ENCODE data around the gene GPC6.

The GPC6 gene

GRCh38 chr13:93386116-93386515 is 159.5 kb downstream of the GPC6 start:
- DNase-seq = no peak

- no peak for DNase-seq
Observed at GRCh38 chr13:93388701-93389100, 162.1 kb downstream of the GPC6 start.

- DNase-seq = no peak
Observed at GRCh38 chr13:93397619-93398018, 171.0 kb downstream of the GPC6 start.

GRCh38 chr13:93398167-93399035 is 171.8 kb downstream of the GPC6 start:
- no peak for DNase-seq

- DNase-seq = no peak
Observed at GRCh38 chr13:93399212-93399611, 172.6 kb downstream of the GPC6 start.

DNA sequence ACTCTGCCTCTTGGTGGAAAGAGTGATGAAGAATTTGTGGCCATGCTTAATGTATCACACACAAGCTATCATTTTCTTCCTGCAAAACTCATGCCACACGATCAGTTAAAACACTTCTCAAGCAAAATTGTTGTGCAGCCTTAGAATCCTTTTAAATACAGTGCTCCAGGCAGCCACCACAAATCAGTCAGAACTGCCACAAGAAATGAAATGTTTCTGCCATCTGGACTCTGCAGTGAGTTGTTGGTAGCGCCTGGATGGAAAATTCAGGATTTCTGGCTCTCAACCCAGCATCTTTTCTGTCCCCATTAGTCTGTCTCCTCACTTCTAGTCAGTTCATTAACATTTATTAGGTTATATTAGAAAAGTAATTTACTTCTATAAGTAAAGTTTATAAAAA is 179.5 kb downstream of the GPC6 start:
- DNase-seq = no peak

- DNase-seq = no peak
Observed at GRCh38 chr13:93407551-93407950, 180.9 kb downstream of the GPC6 start.

- DNase-seq = no peak
Observed at GRCh38 chr13:93409001-93409400, 182.4 kb downstream of the GPC6 start.

- no peak for DNase-seq
Observed at GRCh38 chr13:93409816-93410215, 183.2 kb downstream of the GPC6 start.

GRCh38 chr13:93411186-93411680 is 184.6 kb downstream of the GPC6 start:
- DNase-seq = no peak

GRCh38 chr13:93412676-93413075 is 186.1 kb downstream of the GPC6 start:
- no peak for DNase-seq

- DNase-seq = no peak
Observed at GRCh38 chr13:93413972-93414717, 187.5 kb downstream of the GPC6 start.

DNA sequence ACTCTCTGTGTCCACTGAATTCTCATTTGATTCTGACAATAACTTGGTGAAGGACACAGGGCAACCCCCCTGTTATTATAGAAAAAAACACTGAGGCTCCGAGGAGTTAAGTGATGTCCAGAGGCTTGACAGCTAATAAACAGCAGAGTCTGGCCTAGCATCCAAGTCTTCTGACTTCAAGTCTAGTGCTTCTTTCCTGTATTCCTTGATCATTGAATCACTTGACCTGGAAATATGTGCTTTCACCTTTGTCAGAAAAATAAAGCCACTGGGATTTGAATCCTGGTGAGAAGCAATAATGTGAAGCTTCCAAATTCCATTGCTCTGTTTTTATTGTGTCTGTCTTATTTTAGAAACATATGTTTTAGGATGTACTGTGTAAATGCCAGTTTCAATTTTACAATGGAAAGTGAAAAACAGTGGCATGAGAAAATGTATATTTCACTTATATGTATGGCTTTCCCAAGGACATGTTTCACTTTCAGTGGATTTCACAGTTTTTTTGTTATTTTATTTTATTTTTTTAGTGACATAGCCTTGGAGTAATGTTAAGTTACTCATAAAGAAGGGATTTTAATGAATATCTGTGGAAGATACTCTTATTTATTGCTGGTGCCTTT is 190.2 kb downstream of the GPC6 start:
- no peak for DNase-seq

DNA sequence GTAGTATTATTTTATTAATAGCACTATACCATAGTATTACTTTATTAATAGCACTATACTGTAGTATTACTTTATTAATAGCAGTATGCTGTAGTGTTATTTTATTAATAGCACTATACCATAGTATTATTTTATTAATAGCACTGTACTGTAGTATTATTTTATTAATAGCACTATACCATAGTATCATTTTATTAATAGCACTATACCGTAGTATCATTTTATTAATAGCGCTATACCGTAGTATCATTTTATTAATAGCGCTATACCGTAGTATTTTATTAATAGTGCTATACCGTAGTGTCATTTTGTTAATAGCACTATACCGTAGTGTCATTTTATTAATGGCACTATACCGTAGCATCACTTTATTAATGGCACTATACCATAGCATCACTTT is 191.8 kb downstream of the GPC6 start:
- no peak for DNase-seq

GRCh38 chr13:93420206-93420605 is 193.6 kb downstream of the GPC6 start:
- no peak for DNase-seq

DNA sequence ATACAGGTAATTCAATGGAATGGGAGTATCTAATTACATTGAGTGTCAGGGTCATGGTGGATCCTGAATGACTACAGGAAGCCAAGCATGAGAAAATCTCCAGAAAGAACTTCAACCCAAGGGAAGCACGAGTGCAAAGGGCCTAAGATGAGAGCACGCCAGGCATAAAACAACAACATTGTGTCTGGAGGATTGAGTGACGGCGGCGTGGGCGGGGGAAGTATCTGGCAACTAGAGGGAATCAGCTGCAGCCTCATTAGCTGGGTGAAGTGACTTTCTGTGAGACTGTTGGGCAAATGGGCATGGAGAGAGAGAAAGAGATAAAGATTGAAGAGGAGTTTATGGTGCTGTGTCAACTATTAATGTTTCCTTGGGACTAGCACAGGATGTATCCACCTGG is 194.3 kb downstream of the GPC6 start:
- DNase-seq = no peak

DNA sequence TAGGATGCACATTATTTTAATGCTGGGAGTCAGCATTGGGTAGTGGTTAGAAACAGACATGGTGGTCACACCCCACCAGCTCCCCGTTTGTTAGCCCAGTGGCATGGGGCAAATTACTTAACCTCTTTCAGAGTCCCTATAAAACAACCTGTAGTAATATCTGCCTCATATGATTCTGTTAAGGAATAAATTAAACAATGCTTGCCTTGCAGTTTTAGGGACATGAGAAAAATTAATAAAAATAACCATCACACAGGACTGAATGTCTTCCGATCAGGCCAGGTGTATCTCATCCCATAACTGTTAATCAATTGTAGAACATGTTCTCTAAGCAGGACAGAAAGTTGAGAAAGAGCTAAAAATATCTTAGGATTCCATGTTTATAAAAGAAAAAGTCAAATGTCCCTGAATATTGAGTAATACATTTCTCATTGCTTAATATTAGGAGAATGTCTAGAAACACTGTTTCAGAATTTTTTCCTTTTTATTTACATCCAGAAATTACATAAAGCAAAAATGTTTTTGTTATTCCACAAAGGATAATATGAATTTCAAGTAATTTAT is 196.5 kb downstream of the GPC6 start:
- DNase-seq = no peak

GRCh38 chr13:93425411-93425810 is 198.8 kb downstream of the GPC6 start:
- DNase-seq = no peak

GRCh38 chr13:93430381-93430780 is 203.8 kb downstream of the GPC6 start:
- DNase-seq = no peak

DNA sequence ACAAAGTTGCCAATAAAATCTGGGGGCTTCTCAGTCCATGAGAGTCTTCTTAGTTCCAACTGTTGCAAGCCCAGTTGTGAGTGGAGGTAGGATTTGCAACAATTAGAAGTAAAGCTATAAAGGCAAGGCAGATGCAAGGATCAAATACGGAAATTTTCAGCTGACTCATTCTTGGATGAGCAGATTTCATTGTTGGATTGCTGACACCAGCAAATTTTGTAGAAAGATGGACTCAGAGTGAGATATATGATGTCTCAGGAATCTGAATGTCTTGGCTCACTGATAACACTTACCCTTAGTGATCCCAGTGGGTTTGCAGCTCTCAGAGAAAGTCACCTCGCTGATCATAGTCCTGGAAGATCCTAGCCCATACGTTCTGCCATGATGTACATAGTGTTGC is 209.0 kb downstream of the GPC6 start:
- DNase-seq = no peak

GRCh38 chr13:93437081-93437480 is 210.5 kb downstream of the GPC6 start:
- DNase-seq = no peak

- DNase-seq = no peak
Observed at GRCh38 chr13:93446238-93446637, 219.6 kb downstream of the GPC6 start.

GRCh38 chr13:93450191-93450621 is 223.6 kb downstream of the GPC6 start:
- no peak for DNase-seq

Measured in CD4-positive, alpha-beta T cell treated with Interferon gamma for 1 hour (primary cell).